SK-N-SH (cell line): ENCODE data around the gene CALML4. TPM values are rescaled to one million over a fixed set of nuclear protein-coding genes. Genes with fewer than 3 reads are reported as not detected.
"Not testable (repeated sequence)": the region's sequence is repeated elsewhere in the genome, so short reads cannot be mapped to it uniquely, and the experiment has no call there.

Experiments used
- CTCF ChIA-PET: fragments of 300-600, 350-600 bp; formaldehyde crosslinking; extraction: SDS; loops from one replicate; lab custom pipeline; 2021; lab: Yijun Ruan, JAX
- POLR2A ChIA-PET: fragments of 350-600 bp; sonication (Branson Sonifier 250); formaldehyde crosslinking; extraction: SDS; loops from one replicate; lab custom pipeline; 2020; ENCODE audit warnings: antibody characterized with exemption, inconsistent platforms; lab: Yijun Ruan, JAX
- DNase-seq: peaks from one replicate; pipeline ENCODE4 v3.0.0; 2012
- H2AFZ ChIP-seq: fragments of 200-600 bp; sonication (generic); 2 replicates; pipeline ENCODE4 v1.8.1; 2016; ENCODE audit warnings: antibody characterized with exemption, mild to moderate bottlenecking, low read depth
- H3F3A ChIP-seq: fragments of 200-600 bp; sonication (generic); replicated peaks from 2 replicates; pipeline ENCODE3; 2016; ENCODE audit warnings: antibody characterized with exemption, mild to moderate bottlenecking; ENCODE audit not compliant: insufficient read depth
- H3K27ac ChIP-seq, 2 experiments: fragments of 200-500 bp in 1 of 2; fragments of 200-600 bp in 1 of 2; sonication (Bioruptor generic) in 1 of 2; sonication (generic), shearing (Covaris generic) in 1 of 2; 2 replicates each; pipeline versions ENCODE4 v1.5.1 to v1.6.1; 2014 to 2016; ENCODE audit warnings: low read depth in 2 of 2, inconsistent platforms in 1 of 2, low read length in 1 of 2, mild to moderate bottlenecking in 1 of 2, mixed read lengths in 1 of 2
- H3K27me3 ChIP-seq: fragments of 200-600 bp; sonication (generic), shearing (Covaris generic); 2 replicates; pipeline ENCODE4 v1.6.1; 2016; ENCODE audit warnings: mixed run types; ENCODE audit not compliant: insufficient read depth
- H3K36me3 ChIP-seq, 2 experiments: fragments of 200-500 bp in 1 of 2; fragments of 200-600 bp in 1 of 2; sonication (Bioruptor generic) in 1 of 2; sonication (generic) in 1 of 2; replicated peaks in 1 of 2; 2 replicates each; pipeline versions ENCODE3 to v1.5.1; 2014 to 2016; ENCODE audit warnings: low read length in 1 of 2, mild to moderate bottlenecking in 1 of 2; ENCODE audit not compliant: insufficient read depth in 2 of 2, control insufficient read depth in 1 of 2
- H3K4me1 ChIP-seq, 2 experiments: fragments of 200-500 bp in 1 of 2; fragments of 200-600 bp in 1 of 2; sonication (Bioruptor generic) in 1 of 2; sonication (generic), shearing (Covaris generic) in 1 of 2; 2 replicates each; pipeline versions ENCODE4 v1.5.1 to v1.6.1; 2014 to 2016; ENCODE audit warnings: low read depth in 1 of 2, low read length in 1 of 2, mixed run types in 1 of 2; ENCODE audit not compliant: insufficient read depth in 2 of 2, control insufficient read depth in 1 of 2
- H3K4me2 ChIP-seq: fragments of 200-600 bp; sonication (generic), shearing (Covaris generic); 2 replicates; pipeline ENCODE4 v1.6.1; 2017; ENCODE audit warnings: mixed run types
- H3K4me3 ChIP-seq, 2 experiments: fragments of 200-500 bp in 1 of 2; fragments of 200-600 bp in 1 of 2; sonication (Bioruptor generic) in 1 of 2; sonication (generic), shearing (Covaris generic) in 1 of 2; 2 replicates each; pipeline versions ENCODE4 v1.5.1 to v1.8.1; 2014 to 2016; ENCODE audit warnings: low read depth in 2 of 2, inconsistent platforms in 1 of 2, low read length in 1 of 2, mild to moderate bottlenecking in 1 of 2, mixed read lengths in 1 of 2, moderate library complexity in 1 of 2
- H3K79me2 ChIP-seq: fragments of 200-600 bp; sonication (generic); 2 replicates; pipeline ENCODE4 v1.8.1; 2017; ENCODE audit warnings: mild to moderate bottlenecking; ENCODE audit not compliant: insufficient read depth
- H3K9ac ChIP-seq: fragments of 200-600 bp; sonication (generic); 2 replicates; pipeline ENCODE4 v1.6.1; 2017; ENCODE audit warnings: mixed run types
- H3K9me2 ChIP-seq: fragments of 200-600 bp; sonication (generic); 2 replicates; pipeline ENCODE4 v1.6.1; 2017; ENCODE audit warnings: mixed run types
- H3K9me3 ChIP-seq: fragments of 200-600 bp; sonication (generic); 2 replicates; pipeline ENCODE4 v1.6.1; 2017; ENCODE audit warnings: mixed run types, mild to moderate bottlenecking, moderate library complexity
- H4K20me1 ChIP-seq: fragments of 200-600 bp; sonication (generic); 2 replicates; pipeline ENCODE4 v1.6.1; 2017; ENCODE audit warnings: mild to moderate bottlenecking, mixed run types; ENCODE audit not compliant: insufficient read depth
- ELF1 ChIP-seq: IDR thresholded peaks from 2 replicates; pipeline ENCODE4 v1.4.0; 2012
- FOSL2 ChIP-seq: IDR thresholded peaks from 2 replicates; pipeline ENCODE4 v1.4.0; 2012; ENCODE audit warnings: low read depth, mild to moderate bottlenecking, moderate library complexity, borderline replicate concordance
- FOXM1 ChIP-seq: IDR thresholded peaks from 2 replicates; pipeline ENCODE4 v1.4.0; 2012; ENCODE audit warnings: low read depth, mild to moderate bottlenecking
- JUND ChIP-seq: IDR thresholded peaks from 2 replicates; pipeline ENCODE4 v1.4.0; 2012
- MXI1 ChIP-seq: IDR thresholded peaks from 2 replicates; pipeline ENCODE4 v1.6.1; 2012; ENCODE audit warnings: mild to moderate bottlenecking, low read depth, low read length, improper control_type of control experiment
- RAD21 ChIP-seq: IDR thresholded peaks from 2 replicates; pipeline ENCODE4 v1.6.1; 2012; ENCODE audit warnings: mild to moderate bottlenecking, low read length
- RCOR1 ChIP-seq: fragments of 150-350 bp; IDR thresholded peaks from 2 replicates; pipeline ENCODE4 v1.6.1; 2017; ENCODE audit warnings: antibody characterized with exemption, low read length
- RFX5 ChIP-seq: IDR thresholded peaks from 2 replicates; pipeline ENCODE4 v1.6.1; 2012; ENCODE audit warnings: mild to moderate bottlenecking, improper control_type of control experiment, low read length
- SIN3A ChIP-seq: IDR thresholded peaks from 2 replicates; pipeline ENCODE4 v1.6.1; 2012; ENCODE audit warnings: low read depth, mild to moderate bottlenecking, low read length, moderate library complexity, borderline replicate concordance
- TAF1 ChIP-seq: IDR thresholded peaks from 2 replicates; pipeline ENCODE4 v1.6.1; 2012; ENCODE audit warnings: low read depth, mild to moderate bottlenecking, low read length, moderate library complexity, borderline replicate concordance
- TEAD4 ChIP-seq: IDR thresholded peaks from 2 replicates; pipeline ENCODE4 v1.4.0; 2012; ENCODE audit warnings: mild to moderate bottlenecking, borderline replicate concordance; ENCODE audit not compliant: insufficient read depth
- WGBS: methylation state at CpG from one replicate; pipeline ENCODE4 v1.1.6; 2017; ENCODE audit warnings: low lambda C conversion rate; 5-methylcytosine and 5-hydroxymethylcytosine counted together
- polyA plus RNA-seq, 3 experiments: library from polyadenylated mRNA; depleted of rRNA; stranded (reverse); fragments of >200 nt; gene quantifications; 2 replicates each; pipeline ENCODE4 v1.2.3, GENCODE V29; 2012
- TF ChIP-seq, protein P1 (sequence below): IDR thresholded peaks from 2 replicates; pipeline ENCODE4; 2012
- TF ChIP-seq, protein P2 (sequence below): IDR thresholded peaks from 2 replicates; pipeline ENCODE4 v1.4.0; 2012; ENCODE audit warnings: low read depth, borderline replicate concordance
- TF ChIP-seq, protein P3 (sequence below): IDR thresholded peaks from 2 replicates; pipeline ENCODE4 v1.6.1; 2012; ENCODE audit warnings: mild to moderate bottlenecking, low read depth, low read length, moderate library complexity

CALML4 gene
- polyA plus RNA-seq, 1 of the 3 experiments (the other 2 are of a cell fraction) = 3.1 TPM

DNA sequence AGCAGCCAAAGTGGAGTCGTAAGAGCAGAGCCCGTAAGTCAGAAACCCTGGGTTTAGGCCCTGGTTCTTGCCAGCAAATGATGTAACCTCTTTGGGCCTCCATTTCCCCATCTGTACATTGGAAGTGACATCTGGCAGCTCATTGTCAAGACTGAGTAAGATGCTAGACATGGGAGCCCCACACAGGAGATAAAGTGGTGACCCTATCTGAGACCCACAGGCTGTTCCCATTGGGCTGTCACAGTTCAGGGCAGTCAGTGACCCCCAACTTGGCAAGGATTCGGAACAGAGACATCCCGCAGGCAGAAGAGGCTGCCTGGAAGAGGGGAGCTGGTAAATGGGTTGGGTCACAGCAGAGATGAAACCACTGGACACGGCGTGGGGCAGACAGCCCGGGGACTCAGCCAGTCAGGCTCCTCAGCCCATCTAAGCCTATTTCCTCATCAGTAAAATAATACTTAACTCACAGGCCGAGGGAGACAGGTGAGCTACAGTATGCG, 22.6 kb upstream of the CALML4 start:
- no peaks in the 10 kb centered on the region for H3K27me3 ChIP-seq
- no peak overlapping the region; a peak in 1 of 4 replicates for H3K4me3 ChIP-seq
- no peak overlapping the region for H3K9ac ChIP-seq
- CTCF ChIA-PET = interaction anchor here (1.5 to 4.0 kb wide), 3 partner anchors 9 to 79 kb away, joined by 4 to 21 read pairs (median 15); no protein-coding TSS in a partner anchor
- H3K36me3 ChIP-seq = no peaks in the 10 kb centered on the region
- DNase-seq = peak; percentile 19
- no peaks in the 10 kb centered on the region for H3K9me3 ChIP-seq
- H3K4me2 ChIP-seq = peak overlapping the region; percentile 89
- POLR2A ChIA-PET = interaction anchor here (1.7 kb wide), 1 partner anchor 25 kb away, joined by 3 read pairs; no protein-coding TSS in a partner anchor
- TF ChIP-seq RAD21 (no peak), TEAD4 (no peak), ELF1 (no peak), MXI1 (no peak), SIN3A (no peak)
- TF ChIP-seq, protein P1, sequence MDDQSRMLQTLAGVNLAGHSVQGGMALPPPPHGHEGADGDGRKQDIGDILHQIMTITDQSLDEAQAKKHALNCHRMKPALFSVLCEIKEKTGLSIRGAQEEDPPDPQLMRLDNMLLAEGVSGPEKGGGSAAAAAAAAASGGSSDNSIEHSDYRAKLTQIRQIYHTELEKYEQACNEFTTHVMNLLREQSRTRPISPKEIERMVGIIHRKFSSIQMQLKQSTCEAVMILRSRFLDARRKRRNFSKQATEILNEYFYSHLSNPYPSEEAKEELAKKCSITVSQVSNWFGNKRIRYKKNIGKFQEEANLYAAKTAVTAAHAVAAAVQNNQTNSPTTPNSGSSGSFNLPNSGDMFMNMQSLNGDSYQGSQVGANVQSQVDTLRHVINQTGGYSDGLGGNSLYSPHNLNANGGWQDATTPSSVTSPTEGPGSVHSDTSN = no peak
- TF ChIP-seq, all 33 proteins: peak for 0
- H3F3A ChIP-seq = peaks cover 4% of the 10 kb centered on the region
- no peak overlapping the region for H2AFZ ChIP-seq
- no peaks in the 10 kb centered on the region for H3K9me2 ChIP-seq
- H3K27ac ChIP-seq = no peak overlapping the region
- WGBS = 95% methylated on average over 9 of the region's 9 CpGs
- H3K79me2 ChIP-seq = peaks cover 65% of the 10 kb centered on the region
- peaks cover 12% of the 10 kb centered on the region; the same call in 1 of the 2 replicates for H4K20me1 ChIP-seq
- H3K4me1 ChIP-seq = peaks cover 10 to 31% of the 10 kb centered on the region in 2 experiments; a peak in 2 of 4 replicates

DNA sequence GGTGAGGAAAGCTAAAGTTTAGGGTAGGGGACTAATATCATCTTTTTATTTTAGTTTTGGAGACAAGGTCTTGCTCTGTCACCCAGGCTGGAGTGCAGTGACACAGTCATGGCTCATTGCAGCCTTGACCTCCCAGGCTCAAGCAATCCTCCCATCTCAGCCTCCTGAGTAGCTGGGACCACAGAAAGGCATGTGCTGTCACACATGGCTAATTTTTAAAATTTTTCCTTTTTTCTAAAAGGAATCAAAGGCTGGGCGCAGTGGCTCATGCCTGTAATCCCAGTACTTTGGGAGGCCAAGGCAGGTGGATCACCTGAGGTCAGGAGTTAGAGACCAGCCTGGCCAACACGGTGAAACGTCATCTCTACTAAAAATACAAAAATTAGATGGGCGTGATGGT, 20.3 kb upstream of the CALML4 start:
- H3K4me2 ChIP-seq, H3K36me3 ChIP-seq, DNase-seq, H3K9me3 ChIP-seq, H3K9me2 ChIP-seq, H2AFZ ChIP-seq, H3K4me3 ChIP-seq, H3F3A ChIP-seq, H3K27ac ChIP-seq, H3K9ac ChIP-seq, POLR2A ChIA-PET, H3K27me3 ChIP-seq: not testable (repeated sequence)
- Histone ChIP-seq H4K20me1 (peaks cover 12% of the 10 kb centered on the region; the same call in 1 of the 2 replicates), H3K79me2 (peaks cover 67% of the 10 kb centered on the region), H3K4me1 (peaks cover 10 to 17% of the 10 kb centered on the region in 2 experiments; a peak in 2 of 4 replicates)
- 98% methylated on average over 4 of the region's 4 CpGs for WGBS
- CTCF ChIA-PET = interaction anchor here (3.2 kb wide), 1 partner anchor 14 kb away, joined by 15 read pairs; no protein-coding TSS in a partner anchor

DNA sequence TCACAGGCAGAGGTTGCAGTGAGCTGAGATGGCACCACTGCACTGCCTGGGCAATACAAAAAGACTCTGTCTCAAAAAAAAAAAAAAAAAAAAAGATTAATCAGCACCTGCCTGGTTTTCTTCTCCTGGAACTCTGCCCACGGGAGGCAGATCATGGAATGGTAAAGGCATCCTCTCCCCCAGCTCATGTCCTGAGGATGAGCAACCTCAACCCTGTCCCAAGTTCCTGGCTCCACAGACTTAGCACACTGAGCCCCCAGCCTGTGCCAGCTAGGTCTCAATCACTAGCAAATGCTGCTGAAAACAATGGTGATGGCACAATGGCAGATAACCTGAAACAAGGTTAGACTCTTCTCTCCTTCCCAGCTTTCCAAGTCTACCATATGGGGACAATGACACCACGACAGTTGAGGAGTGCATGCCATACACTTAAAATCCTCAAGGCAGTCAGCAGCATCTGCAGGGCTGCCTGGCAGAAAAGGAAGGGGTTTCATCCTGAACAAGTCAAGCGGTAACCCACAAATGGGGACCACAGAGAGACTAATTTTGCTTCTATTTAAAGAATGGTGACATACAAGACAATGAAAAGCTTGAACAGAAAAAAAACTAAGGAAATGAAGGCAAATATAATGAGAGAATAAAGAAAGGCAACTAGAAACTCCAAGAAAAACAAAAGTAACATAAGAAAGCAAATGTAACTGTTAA, 19.6 kb upstream of the CALML4 start:
- H3K9me2 ChIP-seq = no peaks in the 10 kb centered on the region
- peak; percentile 15 for DNase-seq
- TF ChIP-seq, protein P2, sequence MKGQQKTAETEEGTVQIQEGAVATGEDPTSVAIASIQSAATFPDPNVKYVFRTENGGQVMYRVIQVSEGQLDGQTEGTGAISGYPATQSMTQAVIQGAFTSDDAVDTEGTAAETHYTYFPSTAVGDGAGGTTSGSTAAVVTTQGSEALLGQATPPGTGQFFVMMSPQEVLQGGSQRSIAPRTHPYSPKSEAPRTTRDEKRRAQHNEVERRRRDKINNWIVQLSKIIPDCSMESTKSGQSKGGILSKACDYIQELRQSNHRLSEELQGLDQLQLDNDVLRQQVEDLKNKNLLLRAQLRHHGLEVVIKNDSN = no peak
- TF ChIP-seq, protein P3, sequence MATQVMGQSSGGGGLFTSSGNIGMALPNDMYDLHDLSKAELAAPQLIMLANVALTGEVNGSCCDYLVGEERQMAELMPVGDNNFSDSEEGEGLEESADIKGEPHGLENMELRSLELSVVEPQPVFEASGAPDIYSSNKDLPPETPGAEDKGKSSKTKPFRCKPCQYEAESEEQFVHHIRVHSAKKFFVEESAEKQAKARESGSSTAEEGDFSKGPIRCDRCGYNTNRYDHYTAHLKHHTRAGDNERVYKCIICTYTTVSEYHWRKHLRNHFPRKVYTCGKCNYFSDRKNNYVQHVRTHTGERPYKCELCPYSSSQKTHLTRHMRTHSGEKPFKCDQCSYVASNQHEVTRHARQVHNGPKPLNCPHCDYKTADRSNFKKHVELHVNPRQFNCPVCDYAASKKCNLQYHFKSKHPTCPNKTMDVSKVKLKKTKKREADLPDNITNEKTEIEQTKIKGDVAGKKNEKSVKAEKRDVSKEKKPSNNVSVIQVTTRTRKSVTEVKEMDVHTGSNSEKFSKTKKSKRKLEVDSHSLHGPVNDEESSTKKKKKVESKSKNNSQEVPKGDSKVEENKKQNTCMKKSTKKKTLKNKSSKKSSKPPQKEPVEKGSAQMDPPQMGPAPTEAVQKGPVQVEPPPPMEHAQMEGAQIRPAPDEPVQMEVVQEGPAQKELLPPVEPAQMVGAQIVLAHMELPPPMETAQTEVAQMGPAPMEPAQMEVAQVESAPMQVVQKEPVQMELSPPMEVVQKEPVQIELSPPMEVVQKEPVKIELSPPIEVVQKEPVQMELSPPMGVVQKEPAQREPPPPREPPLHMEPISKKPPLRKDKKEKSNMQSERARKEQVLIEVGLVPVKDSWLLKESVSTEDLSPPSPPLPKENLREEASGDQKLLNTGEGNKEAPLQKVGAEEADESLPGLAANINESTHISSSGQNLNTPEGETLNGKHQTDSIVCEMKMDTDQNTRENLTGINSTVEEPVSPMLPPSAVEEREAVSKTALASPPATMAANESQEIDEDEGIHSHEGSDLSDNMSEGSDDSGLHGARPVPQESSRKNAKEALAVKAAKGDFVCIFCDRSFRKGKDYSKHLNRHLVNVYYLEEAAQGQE = no peak
- TF ChIP-seq RCOR1 (no peak), TEAD4 (no peak), MXI1 (no peak), JUND (no peak), RFX5 (no peak), FOSL2 (no peak), RAD21 (no peak), FOXM1 (no peak), TAF1 (no peak)

More for the DNA sequence above, 19.6 kb upstream of the CALML4 start:
- CTCF ChIA-PET = interaction anchor here (0.7 to 1.0 kb wide), 2 partner anchors 14 to 15 kb away, joined by 3 read pairs; no protein-coding TSS in a partner anchor
- H4K20me1 ChIP-seq = peaks cover 12% of the 10 kb centered on the region; the same call in 1 of the 2 replicates
- H3K4me1 ChIP-seq = peaks cover 6 to 12% of the 10 kb centered on the region in 2 experiments; a peak in 1 of 4 replicates
- H3K4me2 ChIP-seq = no peak overlapping the region
- no peak overlapping the region for H3K9ac ChIP-seq
- H2AFZ ChIP-seq = no peak overlapping the region
- H3K79me2 ChIP-seq = peaks cover 73% of the 10 kb centered on the region
- 89% methylated on average over 3 of the region's 3 CpGs for WGBS
- no peak overlapping the region for H3K27ac ChIP-seq
- no peaks in the 10 kb centered on the region for H3K9me3 ChIP-seq
- H3K4me3 ChIP-seq = no peak overlapping the region
- H3K27me3 ChIP-seq = no peaks in the 10 kb centered on the region
- H3K36me3 ChIP-seq = no peaks in the 10 kb centered on the region
- peaks cover 4% of the 10 kb centered on the region for H3F3A ChIP-seq
- POLR2A ChIA-PET = interaction anchor here (0.6 kb wide), 1 partner anchor 478 kb away, joined by 3 read pairs; no protein-coding TSS in a partner anchor
